Stimulated activated CD4-positive, alpha-beta T cell treated with anti-CD3 and anti-CD28 coated beads, TNF-alpha, amount 100 ng/mL, for 48 hours (primary cell): ENCODE results near the gene PCIF1.
A peak's percentile ranks its signal among the peaks of the same experiment; 100 is the strongest.

ENCODE experiments used
- DNase-seq, 3 donors: peaks; one replicate each; pipeline ENCODE4 v3.0.0-alpha.2; 2020; ENCODE audit warnings: low read depth in 3 of 3

PCIF1 gene

GRCh38 chr20:45904583-45905504 lies 29.6 kb upstream of the PCIF1 start:
- DNase-seq: no peak

- DNase-seq: no peak
These were observed 28.9 kb upstream of the PCIF1 start for GRCh38 chr20:45905505-45906079.

- no peak for DNase-seq
These were observed 27.1 kb upstream of the PCIF1 start for GRCh38 chr20:45907219-45907948.

GRCh38 chr20:45908084-45908483 lies 26.4 kb upstream of the PCIF1 start:
- no peak for DNase-seq

- DNase-seq: no peak
These were observed 25.1 kb upstream of the PCIF1 start for GRCh38 chr20:45909336-45909808.

GRCh38 chr20:45909817-45910669 lies 24.4 kb upstream of the PCIF1 start:
- DNase-seq: no peak

GRCh38 chr20:45910670-45911485 lies 23.6 kb upstream of the PCIF1 start:
- DNase-seq: peak; percentile 90 to 97 (median 95)

- DNase-seq: no peak
These were observed 22.8 kb upstream of the PCIF1 start, which contains the start of gene PLTP for GRCh38 chr20:45911486-45912343. Gene PLTP, minus strand, starts transcription at chr20:45912155. Its CDS starts 703 bp downstream, at chr20:45911452.

- DNase-seq: no peak
These were observed 22.2 kb upstream of the PCIF1 start for GRCh38 chr20:45912344-45912682.

- DNase-seq: no peak
These were observed 21.4 kb upstream of the PCIF1 start for GRCh38 chr20:45913116-45913515.

- no peak for DNase-seq
These were observed 16.7 kb upstream of the PCIF1 start for GRCh38 chr20:45917790-45918141.

GRCh38 chr20:45918182-45918737 lies 16.2 kb upstream of the PCIF1 start:
- DNase-seq: no peak

- DNase-seq: no peak
These were observed 15.5 kb upstream of the PCIF1 start for GRCh38 chr20:45918779-45919537.

- DNase-seq: no peak
These were observed 14.7 kb upstream of the PCIF1 start for GRCh38 chr20:45919542-45920399.

- DNase-seq: no peak
These were observed 13.8 kb upstream of the PCIF1 start for GRCh38 chr20:45920462-45921336.

- DNase-seq: no peak
These were observed 12.9 kb upstream of the PCIF1 start for GRCh38 chr20:45921337-45922189.
